Neural progenitor cell (in vitro differentiated cells): ENCODE results near the gene CUL7. TPM values are rescaled to one million over a fixed set of nuclear protein-coding genes. Genes with fewer than 3 reads are reported as not detected.
A peak's percentile ranks its signal among the peaks of the same experiment; 100 is the strongest.

Experiments used
- DNase-seq: peaks from one replicate; pipeline ENCODE4 v3.0.0-alpha.2; 2016; ENCODE audit warnings: low spot score
- H2AFZ ChIP-seq: fragments of 200-600 bp; sonication (generic); replicated peaks from 2 replicates; pipeline ENCODE4 v1.6.1; 2016; ENCODE audit warnings: antibody characterized with exemption
- H3F3A ChIP-seq: fragments of 200-600 bp; sonication (generic); 2 replicates; pipeline ENCODE4 v1.6.1; 2016; ENCODE audit warnings: antibody characterized with exemption, low read depth
- H3K27ac ChIP-seq: fragments of 200-600 bp; sonication (generic); 2 replicates; pipeline ENCODE4 v1.5.1; 2016; ENCODE audit warnings: mild to moderate bottlenecking
- H3K27me3 ChIP-seq: fragments of 200-600 bp; sonication (generic); 2 replicates; pipeline ENCODE4 v1.6.1; 2016; ENCODE audit warnings: mild to moderate bottlenecking, moderate library complexity
- H3K36me3 ChIP-seq: fragments of 200-600 bp; sonication (generic); 2 replicates; pipeline ENCODE4 v1.5.1; 2016
- H3K4me1 ChIP-seq: fragments of 200-600 bp; sonication (generic); 2 replicates; pipeline ENCODE4 v1.6.1; 2016; ENCODE audit warnings: mixed run types
- H3K4me2 ChIP-seq: fragments of 200-600 bp; sonication (generic); 2 replicates; pipeline ENCODE4 v1.6.1; 2016
- H3K4me3 ChIP-seq: fragments of 200-600 bp; sonication (generic); 2 replicates; pipeline ENCODE4 v1.5.1; 2016
- H3K79me2 ChIP-seq: fragments of 200-600 bp; sonication (generic); 2 replicates; pipeline ENCODE4 v1.6.1; 2016; ENCODE audit warnings: low read depth
- H3K9ac ChIP-seq: fragments of 200-600 bp; sonication (generic); 2 replicates; pipeline ENCODE4 v1.6.1; 2016
- H3K9me3 ChIP-seq: fragments of 200-600 bp; sonication (generic); 2 replicates; pipeline ENCODE4 v1.5.1; 2016; ENCODE audit warnings: low read depth
- H4K20me1 ChIP-seq: fragments of 200-600 bp; sonication (generic); 2 replicates; pipeline ENCODE4 v1.6.1; 2016; ENCODE audit warnings: low read depth
- H3K27ac Mint-ChIP-seq: 3 replicates; pipeline ENCODE4 v1.8.0; 2021; ENCODE audit warnings: mixed read lengths
- H3K27me3 Mint-ChIP-seq: 2 replicates; pipeline ENCODE4 v1.8.0; 2022; ENCODE audit warnings: low read depth, mild to moderate bottlenecking, inconsistent platforms, moderate library complexity, mixed read lengths; ENCODE audit not compliant: insufficient read depth
- H3K36me3 Mint-ChIP-seq: 3 replicates; pipeline ENCODE4 v1.8.0; 2021; ENCODE audit warnings: mixed read lengths
- H3K4me1 Mint-ChIP-seq: 3 replicates; pipeline ENCODE4 v1.8.0; 2021; ENCODE audit warnings: mixed read lengths
- H3K4me3 Mint-ChIP-seq: 3 replicates; pipeline ENCODE4 v1.8.0; 2021; ENCODE audit warnings: mild to moderate bottlenecking, moderate library complexity, mixed read lengths
- H3K9me3 Mint-ChIP-seq: 3 replicates; pipeline ENCODE4 v1.8.0; 2020; ENCODE audit warnings: mixed read lengths
- EZH2 ChIP-seq: fragments of 200-600 bp; sonication (generic); IDR thresholded peaks from 2 replicates; pipeline ENCODE4 v1.6.1; 2017; ENCODE audit warnings: antibody characterized with exemption, mild to moderate bottlenecking, moderate library complexity
- EZH2phosphoT487 ChIP-seq: fragments of 200-600 bp; sonication (generic); IDR thresholded peaks from 2 replicates; pipeline ENCODE4 v1.6.1; 2017; ENCODE audit warnings: antibody characterized with exemption
- total RNA-seq: library from RNA; depleted of rRNA; stranded (reverse); fragments of >200 nt; gene quantifications from 2 replicates; pipeline ENCODE4 v1.2.3, GENCODE V29; 2015; ENCODE audit warnings: low replicate concordance
- TF ChIP-seq, protein P1 (sequence below): fragments of 200-600 bp; sonication (generic); IDR thresholded peaks from 2 replicates; pipeline ENCODE4 v1.5.1; 2017; ENCODE audit warnings: antibody characterized with exemption, mild to moderate bottlenecking

The CUL7 gene
- total RNA-seq, 1 donor from 2014 or later = 23.1 TPM

DNA sequence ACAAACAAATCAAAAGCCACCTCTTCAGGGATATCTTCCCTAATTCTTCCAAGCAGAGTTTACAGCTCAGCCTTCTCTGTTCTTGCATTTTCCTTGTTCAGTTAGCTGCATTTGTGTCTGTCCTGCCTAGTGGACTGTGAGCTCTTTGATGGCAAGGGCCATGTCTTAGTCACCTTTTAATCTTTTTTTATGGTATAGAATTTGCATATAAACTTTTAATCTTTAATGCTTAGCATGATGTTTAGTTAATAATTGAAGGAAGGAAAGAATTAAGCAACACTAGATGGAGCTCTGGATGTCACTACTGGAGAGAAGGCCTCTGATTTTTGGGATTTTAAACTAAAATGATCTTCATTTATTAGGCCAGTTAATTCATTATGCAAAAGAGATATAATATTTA lies 57.1 kb downstream of the CUL7 start:
- no peak overlapping the region for H3K4me2 ChIP-seq
- no peaks in the 10 kb centered on the region for H3K4me1 ChIP-seq
- Mint-ChIP-seq H3K27me3 (no peaks in the 10 kb centered on the region), H3K27ac (peak overlapping the region; percentile 47), H3K4me1 (peaks cover 3% of the 10 kb centered on the region), H3K4me3 (no peak overlapping the region), H3K9me3 (no peaks in the 10 kb centered on the region), H3K36me3 (peaks cover 10% of the 10 kb centered on the region)
- H2AFZ ChIP-seq = no peak overlapping the region
- no peaks in the 10 kb centered on the region for H3K79me2 ChIP-seq
- no peak for DNase-seq
- H3F3A ChIP-seq = peaks cover 11% of the 10 kb centered on the region
- no peak overlapping the region for H3K27ac ChIP-seq
- no peak for TF ChIP-seq EZH2
- TF ChIP-seq EZH2phosphoT487 = no peak
- TF ChIP-seq, protein P1, sequence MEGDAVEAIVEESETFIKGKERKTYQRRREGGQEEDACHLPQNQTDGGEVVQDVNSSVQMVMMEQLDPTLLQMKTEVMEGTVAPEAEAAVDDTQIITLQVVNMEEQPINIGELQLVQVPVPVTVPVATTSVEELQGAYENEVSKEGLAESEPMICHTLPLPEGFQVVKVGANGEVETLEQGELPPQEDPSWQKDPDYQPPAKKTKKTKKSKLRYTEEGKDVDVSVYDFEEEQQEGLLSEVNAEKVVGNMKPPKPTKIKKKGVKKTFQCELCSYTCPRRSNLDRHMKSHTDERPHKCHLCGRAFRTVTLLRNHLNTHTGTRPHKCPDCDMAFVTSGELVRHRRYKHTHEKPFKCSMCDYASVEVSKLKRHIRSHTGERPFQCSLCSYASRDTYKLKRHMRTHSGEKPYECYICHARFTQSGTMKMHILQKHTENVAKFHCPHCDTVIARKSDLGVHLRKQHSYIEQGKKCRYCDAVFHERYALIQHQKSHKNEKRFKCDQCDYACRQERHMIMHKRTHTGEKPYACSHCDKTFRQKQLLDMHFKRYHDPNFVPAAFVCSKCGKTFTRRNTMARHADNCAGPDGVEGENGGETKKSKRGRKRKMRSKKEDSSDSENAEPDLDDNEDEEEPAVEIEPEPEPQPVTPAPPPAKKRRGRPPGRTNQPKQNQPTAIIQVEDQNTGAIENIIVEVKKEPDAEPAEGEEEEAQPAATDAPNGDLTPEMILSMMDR = no peak
- no peaks in the 10 kb centered on the region for H3K36me3 ChIP-seq
- H3K9ac ChIP-seq = no peak overlapping the region
- H3K27me3 ChIP-seq = no peaks in the 10 kb centered on the region
- no peaks in the 10 kb centered on the region for H3K9me3 ChIP-seq
- H3K4me3 ChIP-seq = no peak overlapping the region
- H4K20me1 ChIP-seq = peaks cover 14% of the 10 kb centered on the region

- no peaks in the 10 kb centered on the region for H3K36me3 ChIP-seq
- no peak overlapping the region for H3K4me3 ChIP-seq
- peaks cover 8% of the 10 kb centered on the region for H4K20me1 ChIP-seq
- no peak overlapping the region for H2AFZ ChIP-seq
- Mint-ChIP-seq H3K27me3 (no peaks in the 10 kb centered on the region), H3K36me3 (peaks cover 17% of the 10 kb centered on the region), H3K9me3 (no peaks in the 10 kb centered on the region), H3K4me3 (no peak overlapping the region), H3K27ac (no peak overlapping the region), H3K4me1 (peaks cover 3% of the 10 kb centered on the region)
- H3K9ac ChIP-seq = no peak overlapping the region
- no peak for DNase-seq
- no peak overlapping the region for H3K27ac ChIP-seq
- H3K4me2 ChIP-seq = no peak overlapping the region
- H3K79me2 ChIP-seq = no peaks in the 10 kb centered on the region
- TF ChIP-seq, protein P1 = no peak
- TF ChIP-seq EZH2 (no peak), EZH2phosphoT487 (no peak)
- H3K27me3 ChIP-seq = no peaks in the 10 kb centered on the region
- H3F3A ChIP-seq = peaks cover 4% of the 10 kb centered on the region
- H3K4me1 ChIP-seq = no peaks in the 10 kb centered on the region
- H3K9me3 ChIP-seq = no peaks in the 10 kb centered on the region
Measured at GRCh38 chr6:42993445-42993844, 60.2 kb downstream of the CUL7 start.

DNA sequence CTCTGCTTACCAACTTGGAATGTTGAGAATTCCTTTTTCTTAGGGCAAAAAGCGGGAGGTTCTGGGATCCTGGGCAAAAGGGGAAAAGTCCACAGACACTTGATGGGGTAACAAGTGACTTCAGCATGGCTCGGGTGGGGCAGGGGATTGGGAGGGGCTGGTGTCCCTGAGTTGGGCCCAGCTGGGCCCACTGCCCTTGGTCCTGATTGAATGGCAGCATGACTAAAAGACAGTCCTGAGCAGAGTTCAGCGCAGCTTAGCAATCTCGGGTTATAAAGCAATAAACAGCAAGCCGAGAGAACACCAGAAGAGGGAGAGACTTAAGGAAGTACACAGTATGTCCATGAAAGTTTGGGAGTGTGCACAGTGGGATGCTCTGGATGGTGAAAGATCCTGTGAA lies 63.7 kb downstream of the CUL7 start:
- peaks cover 16% of the 10 kb centered on the region for H3K36me3 Mint-ChIP-seq
- no peak overlapping the region for H3K27ac Mint-ChIP-seq
- Histone ChIP-seq H3K4me2 (no peak overlapping the region), H4K20me1 (peaks cover 42% of the 10 kb centered on the region), H3K4me3 (no peak overlapping the region), H3K27ac (no peak overlapping the region), H3F3A (no peaks in the 10 kb centered on the region), H3K36me3 (no peaks in the 10 kb centered on the region), H3K27me3 (no peaks in the 10 kb centered on the region), H3K4me1 (peaks cover 11% of the 10 kb centered on the region), H2AFZ (no peak overlapping the region), H3K9ac (no peak overlapping the region), H3K9me3 (no peaks in the 10 kb centered on the region), H3K79me2 (peaks cover 27% of the 10 kb centered on the region)
- no peak for DNase-seq
- no peaks in the 10 kb centered on the region for H3K9me3 Mint-ChIP-seq
- no peak overlapping the region for H3K4me3 Mint-ChIP-seq
- peaks cover 31% of the 10 kb centered on the region for H3K4me1 Mint-ChIP-seq
- TF ChIP-seq EZH2 (no peak), EZH2phosphoT487 (no peak)
- TF ChIP-seq, protein P1 = no peak
- H3K27me3 Mint-ChIP-seq = no peaks in the 10 kb centered on the region
